PFSK-1 (cell line): Measurements from ENCODE around the gene ARHGAP10.

Experiments
- FOXP2 ChIP-seq: optimal IDR thresholded peaks from 2 replicates; pipeline ENCODE3; 2011; ENCODE audit warnings: borderline replicate concordance, control low read depth, inconsistent platforms; ENCODE audit not compliant: insufficient read depth; ENCODE audit errors: extremely low read length, extremely low read depth
- TF ChIP-seq, protein P1 (sequence below), 2 experiments: IDR thresholded peaks; 2 replicates each; pipeline versions ENCODE4 v1.6.1 to v1.8.0; 2011 to 2012; ENCODE audit warnings: low read depth in 2 of 2, low read length in 2 of 2, control low read depth in 1 of 2, inconsistent platforms in 1 of 2, mild to moderate bottlenecking in 1 of 2, moderate library complexity in 1 of 2; ENCODE audit not compliant: insufficient read depth in 1 of 2

GRCh38 chr4:148097801-148098200, 365.9 kb downstream of the ARHGAP10 start:
- no peak for TF ChIP-seq FOXP2
- TF ChIP-seq, protein P1, sequence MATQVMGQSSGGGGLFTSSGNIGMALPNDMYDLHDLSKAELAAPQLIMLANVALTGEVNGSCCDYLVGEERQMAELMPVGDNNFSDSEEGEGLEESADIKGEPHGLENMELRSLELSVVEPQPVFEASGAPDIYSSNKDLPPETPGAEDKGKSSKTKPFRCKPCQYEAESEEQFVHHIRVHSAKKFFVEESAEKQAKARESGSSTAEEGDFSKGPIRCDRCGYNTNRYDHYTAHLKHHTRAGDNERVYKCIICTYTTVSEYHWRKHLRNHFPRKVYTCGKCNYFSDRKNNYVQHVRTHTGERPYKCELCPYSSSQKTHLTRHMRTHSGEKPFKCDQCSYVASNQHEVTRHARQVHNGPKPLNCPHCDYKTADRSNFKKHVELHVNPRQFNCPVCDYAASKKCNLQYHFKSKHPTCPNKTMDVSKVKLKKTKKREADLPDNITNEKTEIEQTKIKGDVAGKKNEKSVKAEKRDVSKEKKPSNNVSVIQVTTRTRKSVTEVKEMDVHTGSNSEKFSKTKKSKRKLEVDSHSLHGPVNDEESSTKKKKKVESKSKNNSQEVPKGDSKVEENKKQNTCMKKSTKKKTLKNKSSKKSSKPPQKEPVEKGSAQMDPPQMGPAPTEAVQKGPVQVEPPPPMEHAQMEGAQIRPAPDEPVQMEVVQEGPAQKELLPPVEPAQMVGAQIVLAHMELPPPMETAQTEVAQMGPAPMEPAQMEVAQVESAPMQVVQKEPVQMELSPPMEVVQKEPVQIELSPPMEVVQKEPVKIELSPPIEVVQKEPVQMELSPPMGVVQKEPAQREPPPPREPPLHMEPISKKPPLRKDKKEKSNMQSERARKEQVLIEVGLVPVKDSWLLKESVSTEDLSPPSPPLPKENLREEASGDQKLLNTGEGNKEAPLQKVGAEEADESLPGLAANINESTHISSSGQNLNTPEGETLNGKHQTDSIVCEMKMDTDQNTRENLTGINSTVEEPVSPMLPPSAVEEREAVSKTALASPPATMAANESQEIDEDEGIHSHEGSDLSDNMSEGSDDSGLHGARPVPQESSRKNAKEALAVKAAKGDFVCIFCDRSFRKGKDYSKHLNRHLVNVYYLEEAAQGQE (IDR thresholded peaks at IDR 0.05; ENCODE audit: insufficient read depth in 1 of 2, low read depth in 2 of 2, low read length in 2 of 2) = no peak
